ENCODE results near the gene NCOA1.
"Not testable (repeated sequence)": the region's sequence is repeated elsewhere in the genome, so short reads cannot be mapped to it uniquely, and the experiment has no call there.

The NCOA1 gene

GRCh38 chr2:24650997-24651642 is 160.1 kb downstream of the NCOA1 start:
- no peak for DNase-seq

GRCh38 chr2:24651643-24652003 is 160.6 kb downstream of the NCOA1 start:
- DNase-seq = no peak

- DNase-seq = no peak
Measured at GRCh38 chr2:24652265-24653182, 161.5 kb downstream of the NCOA1 start.

GRCh38 chr2:24657818-24658217 is 166.8 kb downstream of the NCOA1 start:
- no peak for DNase-seq

GRCh38 chr2:24658531-24659202 is 167.6 kb downstream of the NCOA1 start:
- DNase-seq = no peak

- DNase-seq = no peak
Measured at GRCh38 chr2:24659862-24660261, 168.8 kb downstream of the NCOA1 start.

- no peak for DNase-seq
Measured at GRCh38 chr2:24667542-24667941, 176.5 kb downstream of the NCOA1 start.

GRCh38 chr2:24671230-24671629 is 180.2 kb downstream of the NCOA1 start:
- DNase-seq = no peak

- DNase-seq = no peak
Measured at GRCh38 chr2:24672589-24672988, 181.5 kb downstream of the NCOA1 start.

GRCh38 chr2:24675338-24675737 is 184.3 kb downstream of the NCOA1 start:
- no peak for DNase-seq

- DNase-seq = no peak
Measured at GRCh38 chr2:24676493-24676892, 185.4 kb downstream of the NCOA1 start.

GRCh38 chr2:24678066-24678465 is 187.0 kb downstream of the NCOA1 start:
- not testable (repeated sequence) for DNase-seq

GRCh38 chr2:24680196-24680595 is 189.1 kb downstream of the NCOA1 start:
- DNase-seq = no peak

GRCh38 chr2:24682304-24682703 is 191.2 kb downstream of the NCOA1 start:
- no peak for DNase-seq

- DNase-seq = no peak
Measured at GRCh38 chr2:24683408-24683807, 192.4 kb downstream of the NCOA1 start.

GRCh38 chr2:24690524-24690923 is 199.5 kb downstream of the NCOA1 start:
- no peak for DNase-seq

- no peak for DNase-seq
Measured at GRCh38 chr2:24691806-24692205, 200.8 kb downstream of the NCOA1 start.

- DNase-seq = no peak
Measured at GRCh38 chr2:24697792-24698191, 206.7 kb downstream of the NCOA1 start.

- no peak for DNase-seq
Measured at GRCh38 chr2:24702800-24703199, 211.7 kb downstream of the NCOA1 start.

GRCh38 chr2:24704692-24705091 is 213.6 kb downstream of the NCOA1 start:
- no peak for DNase-seq

- DNase-seq = no peak
Measured at GRCh38 chr2:24707143-24707542, 216.1 kb downstream of the NCOA1 start.

- no peak for DNase-seq
Measured at GRCh38 chr2:24708537-24709152, 217.6 kb downstream of the NCOA1 start.

GRCh38 chr2:24710806-24711205 is 219.8 kb downstream of the NCOA1 start:
- no peak for DNase-seq

Data from Kasumi-1 (cell line).